Fibroblast of lung (primary cell): Measurements from ENCODE around the gene FAM185A. TPM values are rescaled to one million over a fixed set of nuclear protein-coding genes. Genes with fewer than 3 reads are reported as not detected.

ENCODE experiments used
- DNase-seq, 2 donors: peaks; one replicate each; pipeline versions ENCODE4 v3.0.0 to v3.0.0-alpha.2; 2010; ENCODE audit warnings: low read depth in 2 of 2
- H2AFZ ChIP-seq: 2 replicates; pipeline ENCODE4 v1.5.1; 2012; ENCODE audit warnings: low read length, control low read depth, inconsistent platforms
- H3K27ac ChIP-seq: 2 replicates; pipeline ENCODE4 v1.5.1; 2011; ENCODE audit warnings: low read length, control low read depth; ENCODE audit not compliant: insufficient read depth
- H3K27me3 ChIP-seq: 2 replicates; pipeline ENCODE4 v1.5.1; 2011; ENCODE audit warnings: mild to moderate bottlenecking, low read length; ENCODE audit not compliant: control insufficient read depth, insufficient read depth
- H3K36me3 ChIP-seq: 2 replicates; pipeline ENCODE4 v1.5.1; 2011; ENCODE audit warnings: low read length; ENCODE audit not compliant: control insufficient read depth, insufficient read depth
- H3K4me1 ChIP-seq: 2 replicates; pipeline ENCODE4 v1.5.1; 2011; ENCODE audit warnings: low read length; ENCODE audit not compliant: control insufficient read depth, insufficient read depth; ENCODE audit errors: extremely low read depth
- H3K4me2 ChIP-seq: 2 replicates; pipeline ENCODE4 v1.5.1; 2011; ENCODE audit warnings: low read length, control low read depth; ENCODE audit not compliant: insufficient read depth; ENCODE audit errors: extremely low read depth
- H3K4me3 ChIP-seq, 4 experiments: fragments of 200-600 bp in 1 of 4; sonication (generic) in 1 of 4; replicated peaks in 1 of 4; 2 replicates each; pipeline ENCODE4 v1.5.1; 2011 to 2016; ENCODE audit warnings: low read length in 4 of 4, low read depth in 3 of 4, mild to moderate bottlenecking in 3 of 4, control low read depth in 2 of 4, inconsistent platforms in 1 of 4, mixed read lengths in 1 of 4; ENCODE audit not compliant: insufficient read depth in 1 of 4; ENCODE audit errors: control extremely low read depth in 1 of 4
- H3K79me2 ChIP-seq: 2 replicates; pipeline ENCODE4 v1.5.1; 2012; ENCODE audit warnings: mild to moderate bottlenecking, low read length, inconsistent platforms; ENCODE audit not compliant: control insufficient read depth, insufficient read depth
- H3K9ac ChIP-seq: 2 replicates; pipeline ENCODE4 v1.5.1; 2011; ENCODE audit warnings: mild to moderate bottlenecking, low read length, control low read depth; ENCODE audit not compliant: insufficient read depth
- H3K9me3 ChIP-seq: 2 replicates; pipeline ENCODE4 v1.5.1; 2012; ENCODE audit warnings: low read depth, low read length; ENCODE audit not compliant: control insufficient read depth, insufficient read depth
- H4K20me1 ChIP-seq: 2 replicates; pipeline ENCODE4 v1.5.1; 2011; ENCODE audit warnings: low read length; ENCODE audit not compliant: control insufficient read depth, insufficient read depth; ENCODE audit errors: extremely low read depth
- CTCF ChIP-seq, 2 donors: IDR thresholded peaks in 1 of 2; conservative IDR thresholded peaks in 1 of 2; 1 replicate in 1 of 2; 2 replicates in 1 of 2; pipeline ENCODE4 v1.5.1; 2011 to 2012; ENCODE audit warnings: low read length in 2 of 2, control low read depth in 1 of 2, inconsistent platforms in 1 of 2, low read depth in 1 of 2, mild to moderate bottlenecking in 1 of 2
- EZH2 ChIP-seq: IDR thresholded peaks from 2 replicates; pipeline ENCODE4 v1.5.1; 2012; ENCODE audit warnings: low read length, control low read depth, mild to moderate bottlenecking; ENCODE audit errors: missing control alignments
- polyA plus RNA-seq, 2 donors: library from polyadenylated mRNA; depleted of rRNA in 1 of 2; stranded (reverse) in 1 of 2; unstranded in 1 of 2; fragments of >200 nt; gene quantifications; 2 replicates each; pipeline ENCODE4 v1.2.1, GENCODE V29; 2011 to 2012; ENCODE audit warnings: missing spikeins in 1 of 2
- total RNA-seq: library from RNA; depleted of rRNA; stranded (reverse); fragments of >200 nt; gene quantifications from 2 replicates; pipeline ENCODE4 v1.2.1, GENCODE V29; 2014

The FAM185A gene
- total and polyA plus RNA-seq, 2 donors (not counting 1 experiment from before 2014, with no cell fraction given), result 4.0 to 9.9 TPM

GRCh38 chr7:102833343-102833742 lies 84.5 kb downstream of the FAM185A start:
- H3K36me3 ChIP-seq, result no peaks in the 10 kb centered on the region
- H3K4me2 ChIP-seq, result no peak overlapping the region
- H3K4me3 ChIP-seq, result no peak overlapping the region
- TF ChIP-seq EZH2, result no peak
- no peak for TF ChIP-seq CTCF (conservative IDR thresholded peaks at IDR 0.05 in 1 of 2, IDR thresholded peaks at IDR 0.05 in 1 of 2; ENCODE audit: low read depth in 1 of 2, low read length in 2 of 2)
- H3K27ac ChIP-seq, result no peak overlapping the region
- H3K4me1 ChIP-seq, result peaks cover 12% of the 10 kb centered on the region
- H3K9me3 ChIP-seq, result no peaks in the 10 kb centered on the region
- H2AFZ ChIP-seq, result no peak overlapping the region
- no peak overlapping the region for H3K9ac ChIP-seq
- H4K20me1 ChIP-seq, result no peaks in the 10 kb centered on the region
- no peaks in the 10 kb centered on the region for H3K79me2 ChIP-seq
- no peaks in the 10 kb centered on the region for H3K27me3 ChIP-seq
- no peak for DNase-seq

- Histone ChIP-seq H3K4me3 (no peak overlapping the region), H3K27me3 (no peaks in the 10 kb centered on the region), H3K4me2 (no peak overlapping the region), H3K27ac (no peak overlapping the region), H2AFZ (no peak overlapping the region), H4K20me1 (no peaks in the 10 kb centered on the region), H3K36me3 (no peaks in the 10 kb centered on the region), H3K4me1 (peaks cover 12% of the 10 kb centered on the region), H3K9ac (no peak overlapping the region), H3K9me3 (no peaks in the 10 kb centered on the region), H3K79me2 (no peaks in the 10 kb centered on the region)
- TF ChIP-seq CTCF (conservative IDR thresholded peaks at IDR 0.05 in 1 of 2, IDR thresholded peaks at IDR 0.05 in 1 of 2; ENCODE audit: low read depth in 1 of 2, low read length in 2 of 2), result no peak
- no peak for TF ChIP-seq EZH2
- DNase-seq, result no peak
Measured at GRCh38 chr7:102834466-102834865, 85.7 kb downstream of the FAM185A start.

- no peak overlapping the region for H2AFZ ChIP-seq
- H3K27ac ChIP-seq, result no peak overlapping the region
- no peaks in the 10 kb centered on the region for H3K79me2 ChIP-seq
- H3K27me3 ChIP-seq, result no peaks in the 10 kb centered on the region
- DNase-seq, result peak; percentile 79 to 96
- no peaks in the 10 kb centered on the region for H4K20me1 ChIP-seq
- H3K36me3 ChIP-seq, result no peaks in the 10 kb centered on the region
- TF ChIP-seq CTCF (conservative IDR thresholded peaks at IDR 0.05 in 1 of 2, IDR thresholded peaks at IDR 0.05 in 1 of 2; ENCODE audit: low read depth in 1 of 2, low read length in 2 of 2) (no peak), EZH2 (no peak)
- no peak overlapping the region for H3K9ac ChIP-seq
- no peaks in the 10 kb centered on the region for H3K9me3 ChIP-seq
- H3K4me3 ChIP-seq, result no peak overlapping the region
- H3K4me2 ChIP-seq, result no peak overlapping the region
- H3K4me1 ChIP-seq, result peaks cover 12% of the 10 kb centered on the region
Measured at GRCh38 chr7:102834999-102835398, 86.2 kb downstream of the FAM185A start.
